Stimulated activated CD8-positive, alpha-beta memory T cell treated with anti-CD3 and anti-CD28 coated beads, Interleukin-2, amount 100 ng/mL, for 48 hours (primary cell): ENCODE measurements around the gene TMEM181.
"Not testable (repeated sequence)": the region's sequence is repeated elsewhere in the genome, so short reads cannot be mapped to it uniquely, and the experiment has no call there.

Experiments
- DNase-seq, 2 donors: peaks; one replicate each; pipeline ENCODE4 v3.0.0-alpha.2; 2020; ENCODE audit warnings: low read depth in 2 of 2

TMEM181 gene

GRCh38 chr6:158596861-158597260, 37.0 kb downstream of the TMEM181 start:
- DNase-seq: no peak

- no peak for DNase-seq
Observed at GRCh38 chr6:158597565-158597964, 37.7 kb downstream of the TMEM181 start.

DNA sequence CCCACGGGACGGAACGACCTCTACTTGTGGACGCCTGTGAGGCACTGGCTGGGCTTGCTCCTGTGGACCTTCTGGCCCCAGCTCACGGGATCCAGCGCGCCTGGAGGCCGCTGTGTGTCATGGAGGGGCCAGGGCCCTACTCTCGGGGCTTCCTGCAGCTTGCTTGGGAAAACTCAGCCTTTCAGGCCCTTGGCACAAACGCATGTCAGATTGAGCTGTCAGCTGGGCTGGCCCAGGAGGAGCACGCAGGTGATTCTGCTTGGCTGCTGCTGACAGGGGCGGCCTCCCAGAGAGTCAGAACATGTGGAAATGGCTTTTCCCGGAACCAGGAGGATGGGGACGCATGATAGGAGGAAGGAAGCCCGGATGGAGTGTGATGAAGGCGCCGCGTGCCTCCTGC, 39.7 kb downstream of the TMEM181 start:
- no peak for DNase-seq

GRCh38 chr6:158603261-158604047, 43.6 kb downstream of the TMEM181 start:
- DNase-seq: no peak

- DNase-seq: no peak
Observed at GRCh38 chr6:158604048-158604406, 44.1 kb downstream of the TMEM181 start.

DNA sequence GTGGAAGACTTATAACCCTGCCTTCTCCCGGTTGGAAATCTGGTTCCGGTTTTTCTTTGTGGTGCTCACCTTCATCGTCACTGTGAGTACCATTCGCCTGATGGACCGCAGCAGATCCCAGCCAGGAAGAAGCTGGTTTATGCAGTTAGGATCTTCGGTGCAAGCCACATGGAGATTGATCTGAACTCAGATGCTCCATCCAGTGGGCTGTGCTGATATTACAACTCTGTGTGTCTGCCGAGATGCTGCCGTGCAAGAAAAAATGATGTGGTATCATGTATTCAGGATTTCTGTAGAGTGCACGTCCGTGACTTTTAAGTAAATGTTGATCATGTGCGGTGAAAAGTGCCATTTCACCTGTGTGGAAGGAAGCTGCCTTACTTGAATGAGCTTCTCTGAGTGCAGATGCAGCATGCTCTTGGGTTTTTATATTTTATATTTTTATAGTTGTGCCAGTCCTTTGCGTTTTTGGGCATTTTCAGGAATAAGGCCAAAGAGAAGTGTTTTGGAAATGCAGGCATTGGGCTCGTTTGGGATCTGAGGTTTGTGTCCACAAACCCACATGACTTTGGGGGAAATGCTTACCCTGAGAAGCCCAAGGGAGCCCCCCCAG, 45.5 kb downstream of the TMEM181 start:
- peak; percentile 9 to 36 for DNase-seq

- not testable (repeated sequence) for DNase-seq
Observed at GRCh38 chr6:158606011-158606410, 46.1 kb downstream of the TMEM181 start.

DNA sequence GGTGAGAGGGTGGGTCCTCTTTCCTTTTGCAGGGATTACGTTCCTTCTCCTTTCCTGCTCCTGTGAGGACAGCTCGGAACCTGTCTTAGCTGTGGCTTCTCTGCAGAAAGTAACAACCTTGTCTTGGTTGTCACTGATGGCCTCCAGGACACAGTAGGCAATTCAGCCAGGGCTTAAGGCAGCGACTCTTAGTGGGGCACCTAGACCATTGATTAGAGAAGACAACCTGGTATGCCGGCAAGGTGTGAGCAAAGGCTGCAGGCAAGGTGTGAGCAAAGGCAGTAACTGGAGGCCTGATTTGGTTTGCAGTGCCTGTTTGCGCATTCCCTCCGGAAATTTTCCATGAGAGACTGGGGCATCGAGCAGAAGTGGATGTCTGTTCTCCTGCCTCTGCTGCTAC, 47.0 kb downstream of the TMEM181 start:
- DNase-seq: no peak

DNA sequence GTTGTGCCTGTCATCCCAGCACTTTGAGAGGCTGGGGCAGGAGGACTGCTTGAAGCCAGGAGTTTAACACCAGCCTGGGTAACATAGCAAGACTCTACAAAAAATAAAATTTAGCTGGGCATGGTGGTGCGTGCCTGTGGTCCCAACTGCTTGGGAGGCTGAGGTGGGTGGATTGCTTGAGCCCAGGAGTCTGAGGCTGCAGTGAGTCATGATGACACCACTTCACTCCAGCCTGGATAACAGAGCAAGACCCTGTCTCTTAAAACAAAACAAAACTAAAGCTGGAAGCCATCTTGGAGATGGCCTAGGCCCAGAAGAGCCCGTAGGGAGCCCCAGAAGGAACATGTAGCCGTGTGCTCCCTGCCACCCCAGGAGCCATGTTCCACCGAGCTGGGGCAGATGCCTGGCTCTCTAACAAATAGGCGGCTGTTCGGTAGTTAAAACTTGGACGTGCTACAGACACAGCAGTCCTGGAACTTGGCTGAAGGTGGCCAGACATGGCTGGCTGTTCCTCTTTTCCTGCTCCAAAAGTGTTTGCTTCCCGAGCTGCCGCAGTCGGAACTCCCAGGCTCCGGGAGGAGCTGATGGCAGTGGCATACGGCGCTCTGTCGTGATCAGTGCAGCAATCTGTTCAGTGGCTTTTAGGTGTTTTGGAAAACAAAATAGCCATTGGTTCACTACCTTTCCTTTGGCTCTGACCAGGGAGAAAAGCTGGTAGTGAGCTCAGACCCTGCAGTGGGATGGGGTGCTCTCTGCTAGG, 47.7 kb downstream of the TMEM181 start:
- no peak for DNase-seq

- no peak for DNase-seq
Observed at GRCh38 chr6:158608221-158608620, 48.3 kb downstream of the TMEM181 start.

GRCh38 chr6:158609455-158610155, 49.7 kb downstream of the TMEM181 start:
- no peak for DNase-seq

GRCh38 chr6:158610319-158610968, 50.6 kb downstream of the TMEM181 start:
- DNase-seq: no peak

GRCh38 chr6:158611039-158611438, 51.1 kb downstream of the TMEM181 start:
- no peak for DNase-seq

GRCh38 chr6:158611541-158612370, 51.9 kb downstream of the TMEM181 start:
- no peak for DNase-seq

DNA sequence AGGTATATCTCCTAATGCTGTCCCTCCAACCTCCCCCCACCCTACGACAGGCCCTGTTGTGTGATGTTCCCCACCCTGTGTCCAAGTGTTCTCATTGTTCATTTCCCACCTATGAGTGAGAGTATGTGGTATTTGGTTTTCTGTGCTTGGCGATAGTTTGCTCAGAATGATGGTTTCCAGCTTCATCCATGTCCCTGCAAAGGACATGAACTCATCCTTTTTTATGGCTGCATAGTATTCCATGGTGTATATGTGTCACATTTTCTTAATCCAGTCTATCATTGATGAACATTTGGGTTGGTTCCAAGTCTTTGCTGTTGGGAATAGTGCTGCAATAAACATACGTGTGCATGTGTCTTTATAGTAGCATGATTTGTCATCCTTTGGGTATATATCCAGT, 54.7 kb downstream of the TMEM181 start:
- not testable (repeated sequence) for DNase-seq

DNA sequence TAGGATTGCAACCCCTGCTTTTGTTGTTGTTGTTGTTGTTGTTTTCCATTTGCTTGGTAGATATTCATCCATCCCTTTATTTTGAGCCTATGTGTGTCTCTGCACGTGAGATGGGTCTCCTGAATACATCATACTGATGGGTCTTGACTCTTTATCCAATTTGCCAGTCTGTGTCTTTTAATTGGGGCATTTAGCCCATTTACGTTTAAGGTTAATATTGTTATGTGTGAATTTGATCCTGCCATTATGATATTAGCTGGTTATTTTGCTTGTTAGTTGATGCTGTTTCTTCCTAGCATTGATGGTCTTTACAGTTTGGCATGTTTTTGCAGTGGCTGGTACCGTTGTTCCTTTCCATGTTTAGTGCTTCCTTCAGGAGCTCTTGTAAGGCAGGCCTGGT, 58.4 kb downstream of the TMEM181 start:
- DNase-seq: not testable (repeated sequence)

GRCh38 chr6:158619922-158620801, 60.3 kb downstream of the TMEM181 start:
- DNase-seq: no peak

DNA sequence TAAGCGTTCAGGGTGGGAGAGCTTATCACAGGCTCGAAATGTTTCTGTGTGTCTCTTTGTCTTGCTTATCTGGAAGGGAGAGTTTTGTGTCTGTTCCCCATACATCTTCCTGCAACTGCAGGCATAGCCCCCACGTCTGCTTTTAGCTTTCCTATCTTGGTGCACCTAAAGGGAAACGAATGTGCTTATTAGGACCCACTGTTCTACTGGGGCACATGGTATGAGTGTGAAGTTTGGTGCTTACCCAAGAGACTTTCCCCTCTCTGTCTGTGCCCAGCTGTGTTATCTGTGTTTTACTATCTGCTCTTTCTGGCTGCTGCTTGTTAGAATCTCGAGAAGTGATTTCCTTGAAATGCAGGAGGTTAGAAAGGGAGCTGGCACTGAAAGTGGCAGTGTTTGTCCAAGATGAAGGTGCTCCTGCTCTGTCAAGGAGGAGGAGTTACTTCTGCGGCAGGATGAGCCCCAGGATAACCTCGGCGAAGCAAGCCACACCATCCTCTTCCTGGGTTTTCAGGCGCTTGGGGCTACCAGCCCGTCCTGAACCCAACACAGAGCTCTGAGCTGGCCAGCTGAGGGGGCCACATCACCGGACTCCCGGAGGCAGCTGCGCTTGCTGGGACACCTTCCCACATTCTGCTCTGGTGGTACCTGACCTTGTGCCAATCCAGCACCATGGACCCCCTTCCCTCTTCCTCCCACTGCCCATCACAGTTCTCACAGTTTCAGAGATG, 61.2 kb downstream of the TMEM181 start:
- no peak for DNase-seq
